Adrenal gland (tissue), 5 donors: ENCODE measurements around the gene PAK5.

Experiments used
- POLR2A ChIP-seq, 2 donors: fragments of 450-650 bp; IDR thresholded peaks; one replicate each; pipeline ENCODE4 v1.6.1; 2017; ENCODE audit warnings: antibody characterized with exemption in 2 of 2, mild to moderate bottlenecking in 2 of 2, moderate library complexity in 1 of 2
- TF ChIP-seq, protein P1 (sequence below), 6 experiments: fragments of 450-650 bp in 4 of 6; fragments of 200-600 bp in 2 of 6; sonication (generic) in 1 of 6; IDR thresholded peaks; 1 replicate in 5 of 6; 2 replicates in 1 of 6; pipeline versions ENCODE4 v1.5.1 to v1.8.0; 2016 to 2021; ENCODE audit warnings: antibody characterized with exemption in 6 of 6, mild to moderate bottlenecking in 2 of 6, moderate library complexity in 1 of 6
- donor health status: DM: no; HTN: no; CAD: no.

DNA sequence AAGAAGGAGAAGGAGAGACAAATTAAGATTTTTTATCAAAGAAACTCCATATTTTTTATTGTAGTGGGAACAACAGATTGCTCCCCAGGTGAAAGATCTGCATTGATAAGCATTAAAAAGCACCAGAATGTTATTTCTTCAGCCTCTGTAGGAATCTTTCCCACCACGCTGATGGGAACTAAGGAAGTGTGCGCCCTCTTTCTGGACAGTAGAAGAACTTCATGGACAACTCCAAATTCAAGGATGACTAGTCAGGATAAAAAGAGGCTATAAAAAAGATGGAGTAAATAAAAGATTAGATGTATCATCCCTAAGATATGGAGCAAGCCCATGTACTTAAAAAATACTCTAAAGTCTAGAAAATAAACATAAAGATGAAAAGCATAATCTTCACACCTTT lies 45.8 kb upstream of the PAK5 start:
- TF ChIP-seq, protein P1, sequence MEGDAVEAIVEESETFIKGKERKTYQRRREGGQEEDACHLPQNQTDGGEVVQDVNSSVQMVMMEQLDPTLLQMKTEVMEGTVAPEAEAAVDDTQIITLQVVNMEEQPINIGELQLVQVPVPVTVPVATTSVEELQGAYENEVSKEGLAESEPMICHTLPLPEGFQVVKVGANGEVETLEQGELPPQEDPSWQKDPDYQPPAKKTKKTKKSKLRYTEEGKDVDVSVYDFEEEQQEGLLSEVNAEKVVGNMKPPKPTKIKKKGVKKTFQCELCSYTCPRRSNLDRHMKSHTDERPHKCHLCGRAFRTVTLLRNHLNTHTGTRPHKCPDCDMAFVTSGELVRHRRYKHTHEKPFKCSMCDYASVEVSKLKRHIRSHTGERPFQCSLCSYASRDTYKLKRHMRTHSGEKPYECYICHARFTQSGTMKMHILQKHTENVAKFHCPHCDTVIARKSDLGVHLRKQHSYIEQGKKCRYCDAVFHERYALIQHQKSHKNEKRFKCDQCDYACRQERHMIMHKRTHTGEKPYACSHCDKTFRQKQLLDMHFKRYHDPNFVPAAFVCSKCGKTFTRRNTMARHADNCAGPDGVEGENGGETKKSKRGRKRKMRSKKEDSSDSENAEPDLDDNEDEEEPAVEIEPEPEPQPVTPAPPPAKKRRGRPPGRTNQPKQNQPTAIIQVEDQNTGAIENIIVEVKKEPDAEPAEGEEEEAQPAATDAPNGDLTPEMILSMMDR (IDR thresholded peaks at IDR 0.05): peak in 5 of 6 experiments; percentile 24 to 36 (median 31)
- no peak for TF ChIP-seq POLR2A (IDR thresholded peaks at IDR 0.05)
